Measurements from ENCODE around the gene OTUD3. TPM values are rescaled to one million over a fixed set of nuclear protein-coding genes. Genes with fewer than 3 reads are reported as not detected.

OTUD3 gene
- total and polyA plus RNA-seq, 2 of the 4 experiments (the other 2 are of a cell fraction), result 2.9 to 3.1 TPM

DNA sequence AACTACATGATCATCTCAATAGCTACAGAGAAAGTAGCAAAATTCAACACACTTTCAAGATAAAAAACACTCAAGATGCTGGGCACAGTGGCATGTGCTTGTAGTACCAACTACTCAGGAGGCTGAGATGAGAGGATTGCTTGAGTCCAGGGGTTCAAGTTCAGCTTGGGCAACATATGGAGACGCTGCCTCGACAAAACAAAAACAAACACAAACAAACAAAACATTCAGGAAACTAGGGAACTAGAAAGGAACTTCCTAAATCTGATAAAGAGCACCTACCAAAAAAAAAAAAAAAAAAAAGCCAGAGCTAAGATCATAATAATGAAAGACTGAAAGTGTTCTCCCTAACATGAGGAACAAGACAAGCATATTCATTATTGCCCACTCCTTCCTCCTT lies 44.3 kb upstream of the OTUD3 start:
- peaks cover 2% of the 10 kb centered on the region; the same call in 1 of the 2 replicates for H3K27me3 ChIP-seq (ENCODE audit: control insufficient read depth, insufficient read depth, low read length)
- H4K5ac ChIP-seq (ENCODE audit: low read depth, low read length), result no peak overlapping the region
- no peak overlapping the region for H3K23ac ChIP-seq (ENCODE audit: low read depth, low read length)
- no peak overlapping the region for H2BK5ac ChIP-seq (ENCODE audit: low read depth, low read length, poor library complexity, severe bottlenecking)
- no peak overlapping the region for H3K56ac ChIP-seq (ENCODE audit: extremely low read depth, insufficient read depth, low read length)
- H2AK5ac ChIP-seq (ENCODE audit: low read depth, low read length), result no peak overlapping the region
- intact Hi-C loops (cut with micrococcal nuclease) (no loop called here), dilution Hi-C loops (cut with HindIII; ENCODE audit: low sequenced_read_pairs, unreplicated experiment) (no loop called here), in situ Hi-C loops (cut with MboI; ENCODE audit: low sequenced_read_pairs) (no loop called here)
- no peak overlapping the region for H3K18ac ChIP-seq (ENCODE audit: low read depth, low read length)
- H3K79me1 ChIP-seq (ENCODE audit: low read depth in 1 of 2, low read length in 2 of 2), result no peaks in the 10 kb centered on the region
- POLR2A ChIA-PET (ENCODE audit: unreplicated experiment), result no interaction called here
- H3K9me1 ChIP-seq (ENCODE audit: insufficient read depth, low read length), result no peaks in the 10 kb centered on the region
- no peak overlapping the region for H2AFZ ChIP-seq (replicated peaks; ENCODE audit: low read length, poor library complexity)
- H3K4ac ChIP-seq (ENCODE audit: low read depth, low read length), result no peak overlapping the region
- no peak overlapping the region for H3K14ac ChIP-seq (replicated peaks; ENCODE audit: low read depth, low read length)
- no peak overlapping the region for H2BK120ac ChIP-seq (ENCODE audit: low read depth, low read length)
- no peaks in the 10 kb centered on the region for H3K4me1 ChIP-seq (ENCODE audit: control insufficient read depth, insufficient read depth, low read length)
- no peaks in the 10 kb centered on the region for H3K36me3 ChIP-seq (ENCODE audit: control insufficient read depth, insufficient read depth, low read length)
- WGBS, 2 experiments (ENCODE audit: extremely low coverage in 2 of 2, insufficient read length in 1 of 2), result no CpG with 5 or more reads among the region's 2 CpGs
- no peak overlapping the region for H3K27ac ChIP-seq (ENCODE audit: insufficient read depth, low read length)
- H2BK15ac ChIP-seq (ENCODE audit: low read depth, low read length), result no peak overlapping the region
- H3K9ac ChIP-seq (ENCODE audit: low read depth, low read length), result no peak overlapping the region
- no peak overlapping the region for H4K91ac ChIP-seq (ENCODE audit: insufficient read depth, low read depth, low read length)
- H3K4me3 ChIP-seq (ENCODE audit: insufficient read depth, low read depth, low read length), result no peak overlapping the region
- no peak for TF ChIP-seq CHD1 (IDR thresholded peaks at IDR 0.05; ENCODE audit: low read depth, low read length)
- TF ChIP-seq, protein P1, sequence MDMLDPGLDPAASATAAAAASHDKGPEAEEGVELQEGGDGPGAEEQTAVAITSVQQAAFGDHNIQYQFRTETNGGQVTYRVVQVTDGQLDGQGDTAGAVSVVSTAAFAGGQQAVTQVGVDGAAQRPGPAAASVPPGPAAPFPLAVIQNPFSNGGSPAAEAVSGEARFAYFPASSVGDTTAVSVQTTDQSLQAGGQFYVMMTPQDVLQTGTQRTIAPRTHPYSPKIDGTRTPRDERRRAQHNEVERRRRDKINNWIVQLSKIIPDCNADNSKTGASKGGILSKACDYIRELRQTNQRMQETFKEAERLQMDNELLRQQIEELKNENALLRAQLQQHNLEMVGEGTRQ (IDR thresholded peaks at IDR 0.05; ENCODE audit: low read depth, low read length), result no peak
- TF ChIP-seq RFX5 (IDR thresholded peaks at IDR 0.05; ENCODE audit: low read depth, low read length), result no peak
- no peak for TF ChIP-seq CEBPB (IDR thresholded peaks at IDR 0.05; ENCODE audit: low read depth, low read length)
- no peak for TF ChIP-seq SMC3 (IDR thresholded peaks at IDR 0.05; ENCODE audit: low read depth, low read length)
- TF ChIP-seq MAFK (IDR thresholded peaks at IDR 0.05; ENCODE audit: low read depth, low read length), result no peak
- TF ChIP-seq MAZ (IDR thresholded peaks at IDR 0.05; ENCODE audit: borderline replicate concordance, low read depth, low read length), result no peak
- no peak for TF ChIP-seq MXI1 (IDR thresholded peaks at IDR 0.05; ENCODE audit: borderline replicate concordance, low read depth, low read length)
- no peak for TF ChIP-seq POLR2A (IDR thresholded peaks at IDR 0.05; ENCODE audit: low read depth, low read length)
- TF ChIP-seq, protein P2, sequence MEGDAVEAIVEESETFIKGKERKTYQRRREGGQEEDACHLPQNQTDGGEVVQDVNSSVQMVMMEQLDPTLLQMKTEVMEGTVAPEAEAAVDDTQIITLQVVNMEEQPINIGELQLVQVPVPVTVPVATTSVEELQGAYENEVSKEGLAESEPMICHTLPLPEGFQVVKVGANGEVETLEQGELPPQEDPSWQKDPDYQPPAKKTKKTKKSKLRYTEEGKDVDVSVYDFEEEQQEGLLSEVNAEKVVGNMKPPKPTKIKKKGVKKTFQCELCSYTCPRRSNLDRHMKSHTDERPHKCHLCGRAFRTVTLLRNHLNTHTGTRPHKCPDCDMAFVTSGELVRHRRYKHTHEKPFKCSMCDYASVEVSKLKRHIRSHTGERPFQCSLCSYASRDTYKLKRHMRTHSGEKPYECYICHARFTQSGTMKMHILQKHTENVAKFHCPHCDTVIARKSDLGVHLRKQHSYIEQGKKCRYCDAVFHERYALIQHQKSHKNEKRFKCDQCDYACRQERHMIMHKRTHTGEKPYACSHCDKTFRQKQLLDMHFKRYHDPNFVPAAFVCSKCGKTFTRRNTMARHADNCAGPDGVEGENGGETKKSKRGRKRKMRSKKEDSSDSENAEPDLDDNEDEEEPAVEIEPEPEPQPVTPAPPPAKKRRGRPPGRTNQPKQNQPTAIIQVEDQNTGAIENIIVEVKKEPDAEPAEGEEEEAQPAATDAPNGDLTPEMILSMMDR (conservative IDR thresholded peaks at IDR 0.05; ENCODE audit: low read depth, low read length), result no peak
- H3K9me3 ChIP-seq (ENCODE audit: control insufficient read depth, insufficient read depth, low read length), result 0 out of 2 replicates have a peak, but pooled peaks cover 1% of the 10 kb centered on the region
- H4K8ac ChIP-seq (ENCODE audit: low read depth in 2 of 2, low read length in 2 of 2), result no peak overlapping the region
- H3K4me2 ChIP-seq (ENCODE audit: low read depth, low read length), result no peak overlapping the region
- ATAC-seq (ENCODE audit: low read depth) (no peak), DNase-seq (no peak)
- BruUV-seq (replicated peaks), result no TSS peak
- CTCF ChIA-PET, result no interaction called here
- no peak overlapping the region for H2BK20ac ChIP-seq (ENCODE audit: low read depth, low read length)
- no peak overlapping the region for H2AK9ac ChIP-seq (replicated peaks; ENCODE audit: low read depth, low read length, poor library complexity)
- no peaks in the 10 kb centered on the region for H4K20me1 ChIP-seq (ENCODE audit: insufficient read depth, low read length)

All from IMR-90 (cell line).